ENCODE results near the gene STK26. TPM values are rescaled to one million over a fixed set of nuclear protein-coding genes. Genes with fewer than 3 reads are reported as not detected.

The STK26 gene
- total and polyA plus RNA-seq, 2 donors (not counting 1 experiment from before 2014, with no cell fraction given), result 12.4 to 32.1 TPM

DNA sequence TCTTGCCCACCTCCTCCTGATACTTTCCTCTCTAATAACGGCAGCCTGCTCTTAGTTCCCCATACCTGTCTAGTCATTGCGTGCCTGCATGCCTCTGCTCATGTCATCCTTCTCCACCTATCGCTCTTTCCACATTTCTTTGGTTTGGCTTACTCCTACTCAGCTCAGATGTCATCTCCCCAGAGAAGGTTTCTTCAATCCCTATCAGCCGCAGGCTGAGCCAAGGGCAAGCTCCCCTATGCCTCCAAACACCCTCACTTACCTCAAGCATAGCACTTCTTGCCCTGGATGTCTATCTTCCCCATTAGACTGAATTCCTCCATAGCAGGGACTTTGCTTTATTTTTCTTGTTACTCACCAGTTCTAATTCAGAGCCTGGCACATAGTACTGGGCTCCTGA is 78.1 kb downstream of the STK26 start:
- Histone ChIP-seq H3K9me3 (ENCODE audit: control extremely low read depth in 1 of 3, control insufficient read depth in 2 of 3, insufficient read depth in 1 of 3, low read length in 2 of 3) (no peaks in the 10 kb centered on the region), H2AFZ (ENCODE audit: insufficient read depth, low read depth, low read length, poor library complexity, severe bottlenecking) (no peak overlapping the region), H3K4me3 (ENCODE audit: control extremely low read depth in 1 of 5, extremely low read depth in 1 of 5, insufficient read depth in 1 of 5, low read depth in 2 of 5, low read length in 4 of 5) (no peak overlapping the region), H3K4me1 (ENCODE audit: control insufficient read depth in 2 of 2, insufficient read depth in 2 of 2, low read length in 2 of 2) (no peaks in the 10 kb centered on the region), H3K79me2 (ENCODE audit: control insufficient read depth, insufficient read depth, low read length) (no peaks in the 10 kb centered on the region), H3K27ac (ENCODE audit: low read length in 2 of 2) (no peak overlapping the region), H3K9ac (ENCODE audit: low read length) (no peak overlapping the region), H3K4me2 (replicated peaks; ENCODE audit: low read depth, low read length, poor library complexity, severe bottlenecking) (no peak overlapping the region), H4K20me1 (ENCODE audit: control insufficient read depth, insufficient read depth, low read length, poor library complexity, severe bottlenecking) (no peaks in the 10 kb centered on the region), H3K36me3 (replicated peaks in 1 of 2; ENCODE audit: control extremely low read depth in 1 of 2, control insufficient read depth in 1 of 2, extremely low read depth in 1 of 2, insufficient read depth in 2 of 2, low read length in 1 of 2) (no peaks in the 10 kb centered on the region), H3K27me3 (replicated peaks in 1 of 4; ENCODE audit: control extremely low read depth in 1 of 4, control insufficient read depth in 3 of 4, insufficient read depth in 4 of 4, low read length in 3 of 4) (no peaks in the 10 kb centered on the region)
- 90% methylated on average over 4 of the region's 4 CpGs for WGBS (ENCODE audit: insufficient coverage)
- Mint-ChIP-seq H3K9me3 (ENCODE audit: insufficient read depth) (no peaks in the 10 kb centered on the region), H3K27ac (no peak overlapping the region), H3K4me3 (no peak overlapping the region), H3K27me3 (no peaks in the 10 kb centered on the region), H3K4me1 (no peaks in the 10 kb centered on the region)
- ATAC-seq (ENCODE audit: low read depth), result no peak
- DNase-seq, result no peak
- TF ChIP-seq, protein P1, sequence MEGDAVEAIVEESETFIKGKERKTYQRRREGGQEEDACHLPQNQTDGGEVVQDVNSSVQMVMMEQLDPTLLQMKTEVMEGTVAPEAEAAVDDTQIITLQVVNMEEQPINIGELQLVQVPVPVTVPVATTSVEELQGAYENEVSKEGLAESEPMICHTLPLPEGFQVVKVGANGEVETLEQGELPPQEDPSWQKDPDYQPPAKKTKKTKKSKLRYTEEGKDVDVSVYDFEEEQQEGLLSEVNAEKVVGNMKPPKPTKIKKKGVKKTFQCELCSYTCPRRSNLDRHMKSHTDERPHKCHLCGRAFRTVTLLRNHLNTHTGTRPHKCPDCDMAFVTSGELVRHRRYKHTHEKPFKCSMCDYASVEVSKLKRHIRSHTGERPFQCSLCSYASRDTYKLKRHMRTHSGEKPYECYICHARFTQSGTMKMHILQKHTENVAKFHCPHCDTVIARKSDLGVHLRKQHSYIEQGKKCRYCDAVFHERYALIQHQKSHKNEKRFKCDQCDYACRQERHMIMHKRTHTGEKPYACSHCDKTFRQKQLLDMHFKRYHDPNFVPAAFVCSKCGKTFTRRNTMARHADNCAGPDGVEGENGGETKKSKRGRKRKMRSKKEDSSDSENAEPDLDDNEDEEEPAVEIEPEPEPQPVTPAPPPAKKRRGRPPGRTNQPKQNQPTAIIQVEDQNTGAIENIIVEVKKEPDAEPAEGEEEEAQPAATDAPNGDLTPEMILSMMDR (IDR thresholded peaks at IDR 0.05), result no peak
- TF ChIP-seq EZH2 (IDR thresholded peaks at IDR 0.05; ENCODE audit: borderline replicate concordance, insufficient read depth, low read depth, low read length, poor library complexity, severe bottlenecking), result no peak
- ChIA-PET CTCF (interaction anchor here (2.8 kb wide), 1 partner anchor 9 kb away, joined by 12 read pairs; no protein-coding TSS in a partner anchor), POLR2A (interaction anchor here (0.6 kb wide), 1 partner anchor 1111 kb away, joined by 3 read pairs; no protein-coding TSS in a partner anchor)
- intact Hi-C loops (cut with micrococcal nuclease), result no loop called here

DNA sequence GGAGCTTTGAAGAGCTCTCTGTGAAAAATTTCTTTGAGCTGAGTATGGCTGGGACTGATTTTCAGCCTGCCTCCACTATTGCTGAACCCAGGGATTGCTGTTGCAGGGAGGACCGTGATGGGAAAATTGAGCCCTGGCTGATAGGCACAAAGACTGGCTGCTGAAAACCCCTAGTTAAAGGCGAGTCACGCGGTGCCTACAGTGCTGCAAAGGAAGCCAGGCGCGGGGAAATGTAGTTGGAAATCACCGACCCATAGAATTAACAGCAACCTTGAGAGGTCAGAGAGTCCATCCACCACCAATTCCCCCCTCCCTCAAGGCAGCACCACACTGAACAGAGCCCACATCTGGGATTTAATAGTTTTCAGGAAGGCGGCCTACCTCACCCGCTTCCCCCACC is 78.7 kb downstream of the STK26 start:
- Mint-ChIP-seq H3K4me3 (no peak overlapping the region), H3K27me3 (no peaks in the 10 kb centered on the region), H3K9me3 (ENCODE audit: insufficient read depth) (no peaks in the 10 kb centered on the region), H3K27ac (no peak overlapping the region), H3K4me1 (no peaks in the 10 kb centered on the region)
- no peaks in the 10 kb centered on the region for H3K36me3 ChIP-seq (replicated peaks in 1 of 2; ENCODE audit: control extremely low read depth in 1 of 2, control insufficient read depth in 1 of 2, extremely low read depth in 1 of 2, insufficient read depth in 2 of 2, low read length in 1 of 2)
- H3K4me3 ChIP-seq (ENCODE audit: control extremely low read depth in 1 of 5, extremely low read depth in 1 of 5, insufficient read depth in 1 of 5, low read depth in 2 of 5, low read length in 4 of 5), result no peak overlapping the region
- POLR2A ChIA-PET, result interaction anchor here (0.6 kb wide), 1 partner anchor 1112 kb away, joined by 3 read pairs; no protein-coding TSS in a partner anchor
- no peak overlapping the region for H3K4me2 ChIP-seq (replicated peaks; ENCODE audit: low read depth, low read length, poor library complexity, severe bottlenecking)
- H4K20me1 ChIP-seq (ENCODE audit: control insufficient read depth, insufficient read depth, low read length, poor library complexity, severe bottlenecking), result no peaks in the 10 kb centered on the region
- WGBS (ENCODE audit: insufficient coverage), result 100% methylated on average over 4 of the region's 9 CpGs
- H3K27ac ChIP-seq (ENCODE audit: low read length in 2 of 2), result no peak overlapping the region
- DNase-seq (no peak), ATAC-seq (ENCODE audit: low read depth) (no peak)
- intact Hi-C loops (cut with micrococcal nuclease), result no loop called here
- H3K9me3 ChIP-seq (ENCODE audit: control extremely low read depth in 1 of 3, control insufficient read depth in 2 of 3, insufficient read depth in 1 of 3, low read length in 2 of 3), result no peaks in the 10 kb centered on the region
- no peaks in the 10 kb centered on the region for H3K27me3 ChIP-seq (replicated peaks in 1 of 4; ENCODE audit: control extremely low read depth in 1 of 4, control insufficient read depth in 3 of 4, insufficient read depth in 4 of 4, low read length in 3 of 4)
- TF ChIP-seq, protein P1 (IDR thresholded peaks at IDR 0.05), result no peak
- TF ChIP-seq EZH2 (IDR thresholded peaks at IDR 0.05; ENCODE audit: borderline replicate concordance, insufficient read depth, low read depth, low read length, poor library complexity, severe bottlenecking), result no peak
- CTCF ChIA-PET, result interaction anchor here (2.8 kb wide), 1 partner anchor 10 kb away, joined by 12 read pairs; no protein-coding TSS in a partner anchor
- H3K9ac ChIP-seq (ENCODE audit: low read length), result no peak overlapping the region
- no peaks in the 10 kb centered on the region for H3K79me2 ChIP-seq (ENCODE audit: control insufficient read depth, insufficient read depth, low read length)
- no peaks in the 10 kb centered on the region for H3K4me1 ChIP-seq (ENCODE audit: control insufficient read depth in 2 of 2, insufficient read depth in 2 of 2, low read length in 2 of 2)
- H2AFZ ChIP-seq (ENCODE audit: insufficient read depth, low read depth, low read length, poor library complexity, severe bottlenecking), result no peak overlapping the region
